ENCODE data around the gene NEK8.

The NEK8 gene

GRCh38 chr17:28728364-28729200 is at the start of gene NEK8:
Gene NEK8 (plus strand): TSS chr17:28728788. CDS start chr17:28728814, 26 bp downstream.
- peak; percentile 95 to 100 (median 98) for DNase-seq

- no peak for DNase-seq
Measured at GRCh38 chr17:28682655-28683054, 45.9 kb upstream of the NEK8 start.

- no peak for DNase-seq
Measured at GRCh38 chr17:28684963-28685362, 43.6 kb upstream of the NEK8 start.

GRCh38 chr17:28685366-28685765 is 43.2 kb upstream of the NEK8 start:
- no peak for DNase-seq

GRCh38 chr17:28686296-28686695 is 42.3 kb upstream of the NEK8 start:
- DNase-seq, result no peak

GRCh38 chr17:28688481-28688880 is 40.1 kb upstream of the NEK8 start:
- DNase-seq, result no peak

- no peak for DNase-seq
Measured at GRCh38 chr17:28689011-28689410, 39.6 kb upstream of the NEK8 start.

GRCh38 chr17:28693869-28694268 is 34.7 kb upstream of the NEK8 start:
- DNase-seq, result no peak

GRCh38 chr17:28698253-28698941 is 30.2 kb upstream of the NEK8 start:
- no peak for DNase-seq

GRCh38 chr17:28700278-28700677 is 28.3 kb upstream of the NEK8 start:
- DNase-seq, result no peak

- no peak for DNase-seq
Measured at GRCh38 chr17:28700830-28701492, 27.6 kb upstream of the NEK8 start.

- DNase-seq, result no peak
Measured at GRCh38 chr17:28702026-28702751, 26.4 kb upstream of the NEK8 start.

- no peak for DNase-seq
Measured at GRCh38 chr17:28702752-28703150, 25.8 kb upstream of the NEK8 start.

- no peak for DNase-seq
Measured at GRCh38 chr17:28703552-28704218, 24.9 kb upstream of the NEK8 start.

GRCh38 chr17:28704219-28704858 is 24.2 kb upstream of the NEK8 start:
- no peak for DNase-seq

GRCh38 chr17:28705074-28705659 is 23.4 kb upstream of the NEK8 start:
- no peak for DNase-seq

GRCh38 chr17:28705728-28706334 is 22.8 kb upstream of the NEK8 start:
- DNase-seq, result no peak

GRCh38 chr17:28706471-28707338 is 21.9 kb upstream of the NEK8 start:
- no peak for DNase-seq

- DNase-seq, result no peak
Measured at GRCh38 chr17:28707339-28707720, 21.3 kb upstream of the NEK8 start.
